Measurements from ENCODE around the gene TUBB4A.
"Not testable (repeated sequence)": the region's sequence is repeated elsewhere in the genome, so short reads cannot be mapped to it uniquely, and the experiment has no call there.

TUBB4A gene

DNA sequence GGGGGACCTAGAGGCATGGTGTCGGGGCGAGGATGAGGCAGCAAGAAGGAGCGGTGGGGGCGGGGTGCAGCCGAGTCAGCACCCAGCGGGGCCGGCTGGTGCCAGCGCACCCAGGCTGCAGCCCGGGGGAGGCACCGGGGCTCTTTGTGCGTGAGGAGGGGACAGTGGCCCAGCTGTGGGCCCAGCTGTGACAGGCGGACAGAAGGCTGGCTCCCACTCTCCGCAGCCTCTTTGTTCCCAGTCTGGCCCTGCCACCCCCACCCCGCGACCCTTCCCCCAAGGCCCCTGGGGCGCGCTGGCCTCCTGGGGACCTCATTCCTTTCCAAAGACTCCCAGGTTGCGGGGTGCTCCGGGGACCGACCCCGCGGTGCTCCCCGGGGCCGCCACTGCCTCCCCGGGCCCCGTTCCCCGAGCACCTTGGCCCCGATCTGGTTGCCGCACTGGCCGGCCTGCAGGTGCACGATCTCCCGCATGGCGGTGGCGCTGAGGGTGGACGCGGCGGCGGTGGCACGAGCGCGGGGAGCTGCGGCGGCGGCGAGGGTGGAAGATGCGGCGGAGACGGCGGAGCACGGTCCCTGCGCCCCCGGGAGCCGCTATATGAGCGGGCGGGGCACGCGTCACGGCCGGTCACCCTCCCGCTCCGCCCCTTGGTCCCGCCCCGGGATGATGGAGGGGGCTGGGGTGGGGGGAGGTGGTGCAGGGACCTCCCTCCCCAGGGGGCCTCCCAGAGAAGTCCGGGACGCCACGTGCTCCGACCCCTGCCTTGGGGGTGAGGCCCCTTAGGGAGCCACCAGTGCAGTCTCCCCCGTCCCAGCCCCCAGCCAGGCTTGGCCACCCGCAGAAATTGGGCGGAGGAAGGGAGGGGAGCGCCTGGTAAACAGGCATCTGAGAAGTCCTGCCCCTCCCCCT, at the start of gene TUBB4A:
TSS of gene TUBB4A (minus strand) at position 570 of the 909 bp plus-strand sequence. CDS start at position 473, 97 bp downstream.
- no peak for FAIRE-seq

DNA sequence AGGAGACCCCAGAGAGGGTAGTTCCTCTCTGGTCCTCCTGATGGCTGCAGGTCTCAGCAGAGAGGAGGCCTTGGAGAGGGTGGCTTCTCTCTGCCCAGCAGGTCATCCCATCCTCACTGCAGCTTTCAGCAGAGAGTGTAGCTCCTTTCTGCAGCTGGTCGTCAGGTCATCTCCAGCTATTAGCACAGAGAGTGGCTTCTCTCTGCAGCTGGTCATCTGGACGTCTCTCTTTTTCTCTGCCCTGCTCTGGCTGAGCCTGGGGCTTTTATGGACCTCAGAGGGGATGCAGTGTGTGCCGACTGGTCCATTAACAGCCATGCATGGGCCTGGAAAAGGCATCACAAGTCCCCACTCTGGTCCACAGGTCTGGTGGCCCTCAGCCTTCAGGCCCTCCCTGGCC, 49.0 kb upstream of the TUBB4A start:
- FAIRE-seq = no peak

DNA sequence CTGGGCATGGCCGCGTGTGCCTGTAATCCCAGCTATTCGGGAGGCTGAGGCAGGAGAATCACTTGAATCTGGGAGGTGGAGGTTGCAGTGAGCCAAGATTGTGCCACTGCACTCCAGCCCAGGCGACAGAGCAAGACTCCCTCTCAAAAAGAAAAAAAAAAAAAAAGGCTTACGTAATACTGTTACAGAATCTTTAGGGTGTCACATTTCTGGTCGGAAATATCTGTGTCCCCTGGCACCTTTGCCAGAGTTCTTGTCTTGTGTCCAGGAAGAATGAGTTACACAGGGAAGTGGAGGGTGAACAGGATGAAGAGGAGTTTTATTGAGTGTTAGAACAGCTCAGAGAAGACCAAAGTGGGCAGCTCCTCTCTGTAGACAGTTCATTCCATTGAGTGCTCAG, 48.6 kb upstream of the TUBB4A start:
- not testable (repeated sequence) for FAIRE-seq

DNA sequence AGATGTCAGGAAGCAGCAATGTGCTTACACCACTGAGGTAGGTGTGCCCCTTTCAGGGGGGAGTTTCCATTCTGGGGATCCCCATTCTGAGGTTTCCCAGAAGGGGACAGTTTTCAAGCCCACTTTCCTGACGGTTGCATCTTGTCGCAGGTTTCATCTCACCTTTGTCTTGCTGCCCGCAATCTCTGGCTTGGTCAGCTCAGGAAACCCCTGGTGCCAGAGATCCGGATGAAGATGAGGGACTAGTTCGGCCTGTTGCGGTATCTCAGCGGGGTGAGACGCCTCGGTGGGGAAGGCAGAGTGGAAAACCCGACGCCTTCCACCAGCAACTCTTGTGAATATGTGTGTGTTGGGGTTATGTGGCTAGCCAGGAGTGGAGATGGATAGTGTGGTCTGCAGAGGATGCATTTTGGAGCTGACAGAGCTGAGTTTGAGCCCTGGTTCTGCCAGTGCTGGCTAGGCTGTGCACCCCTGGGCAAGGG, 41.8 kb upstream of the TUBB4A start:
- no peak for FAIRE-seq

DNA sequence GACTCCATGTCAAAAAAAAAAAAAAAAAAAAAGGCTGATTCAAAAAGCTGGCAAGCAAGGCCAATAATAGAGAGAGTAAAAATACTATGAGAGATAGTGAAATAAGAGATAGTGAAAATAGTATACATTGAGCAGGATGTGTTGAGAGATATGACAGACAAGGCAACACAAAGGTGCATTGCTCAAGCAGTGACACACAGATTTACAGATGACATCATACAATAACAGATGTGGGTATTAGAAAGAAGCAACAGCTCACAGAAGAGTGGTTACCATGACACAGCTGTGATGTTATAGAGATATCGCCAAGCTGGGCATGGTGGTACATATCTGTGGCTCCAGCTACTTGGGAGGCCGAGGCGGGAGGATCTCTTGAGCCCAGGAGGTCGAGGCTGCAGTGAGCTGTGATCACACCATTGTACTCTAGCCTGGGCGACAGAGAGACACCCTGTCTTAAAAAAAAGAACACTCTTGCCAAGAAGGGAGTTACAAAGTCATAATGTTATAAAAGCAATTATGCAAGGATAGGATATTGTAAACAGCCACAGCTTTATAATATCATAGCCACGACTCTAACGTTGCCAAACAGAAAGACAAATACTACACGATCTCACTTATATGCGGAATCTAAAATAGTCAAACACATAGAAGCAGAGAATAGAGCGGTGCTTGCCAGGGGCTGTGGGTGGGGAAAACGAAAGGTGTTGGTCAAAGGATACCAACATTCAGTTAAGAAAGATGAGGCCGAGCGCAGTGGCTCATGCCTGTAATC, 39.0 kb upstream of the TUBB4A start:
- no peak for FAIRE-seq

DNA sequence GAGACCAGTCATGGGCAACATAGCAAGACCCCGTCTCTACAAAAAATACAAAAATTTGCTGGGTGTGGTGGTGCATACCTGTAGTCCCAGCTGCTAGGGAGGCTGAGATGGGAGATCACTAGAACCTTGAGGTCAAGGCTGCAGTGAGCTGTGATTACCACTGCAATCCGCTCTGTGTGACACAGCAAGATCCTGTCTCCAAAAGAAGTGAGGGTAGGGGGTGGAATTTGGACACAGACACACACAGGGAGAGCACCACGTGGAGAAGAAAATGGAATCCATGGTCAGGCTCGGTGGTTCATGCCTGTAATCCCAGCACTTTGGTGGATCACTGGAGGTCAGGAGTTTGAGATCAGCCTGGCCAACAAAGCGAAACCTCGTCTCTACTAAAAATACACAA, 37.4 kb upstream of the TUBB4A start:
- no peak for FAIRE-seq

DNA sequence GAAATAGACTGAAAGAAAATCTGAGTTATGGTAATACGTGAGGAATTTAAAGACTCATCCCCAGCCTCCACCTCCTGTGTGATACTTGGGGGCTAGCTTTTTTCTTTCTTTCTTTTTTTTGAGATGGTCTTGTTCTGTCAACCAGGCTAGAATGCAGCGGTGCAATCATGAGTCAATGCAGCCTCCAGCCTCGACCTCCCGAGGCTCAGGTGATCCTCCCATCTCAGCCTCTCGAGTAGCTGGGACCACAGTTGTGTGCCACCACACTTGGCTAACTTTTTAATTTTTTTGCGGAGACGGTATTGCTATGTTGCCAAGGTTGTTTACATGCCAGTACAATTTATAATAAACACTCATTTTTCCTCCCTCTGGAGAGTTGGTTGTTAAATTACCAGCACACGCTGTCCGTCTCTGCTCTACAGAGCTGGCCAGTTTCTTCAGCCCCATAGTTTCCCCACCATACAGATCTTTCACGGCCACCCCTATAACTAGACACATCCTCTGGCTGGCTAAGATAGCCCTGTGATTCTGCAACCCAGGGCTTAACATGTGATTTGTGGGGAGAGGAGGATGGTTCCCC, 33.5 kb upstream of the TUBB4A start:
- FAIRE-seq = no peak

DNA sequence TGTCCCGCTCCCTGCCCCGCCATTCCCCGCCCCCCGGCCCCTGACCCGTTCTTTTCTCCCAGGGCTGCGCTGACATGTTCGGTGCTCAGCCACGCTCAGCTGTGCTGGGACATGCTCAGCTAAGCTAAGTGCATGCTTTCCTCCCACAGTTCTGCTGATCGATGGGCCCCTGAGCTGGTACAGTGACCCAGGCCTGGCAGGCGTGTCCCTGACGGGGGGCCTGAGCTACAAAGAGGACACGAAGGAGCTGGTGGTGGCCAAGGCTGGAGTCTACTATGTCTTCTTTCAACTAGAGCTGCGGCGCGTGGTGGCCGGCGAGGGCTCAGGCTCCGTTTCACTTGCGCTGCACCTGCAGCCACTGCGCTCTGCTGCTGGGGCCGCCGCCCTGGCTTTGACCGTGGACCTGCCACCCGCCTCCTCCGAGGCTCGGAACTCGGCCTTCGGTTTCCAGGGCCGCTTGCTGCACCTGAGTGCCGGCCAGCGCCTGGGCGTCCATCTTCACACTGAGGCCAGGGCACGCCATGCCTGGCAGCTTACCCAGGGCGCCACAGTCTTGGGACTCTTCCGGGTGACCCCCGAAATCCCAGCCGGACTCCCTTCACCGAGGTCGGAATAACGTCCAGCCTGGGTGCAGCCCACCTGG, 32.5 kb upstream of the TUBB4A start:
- no peak for FAIRE-seq

DNA sequence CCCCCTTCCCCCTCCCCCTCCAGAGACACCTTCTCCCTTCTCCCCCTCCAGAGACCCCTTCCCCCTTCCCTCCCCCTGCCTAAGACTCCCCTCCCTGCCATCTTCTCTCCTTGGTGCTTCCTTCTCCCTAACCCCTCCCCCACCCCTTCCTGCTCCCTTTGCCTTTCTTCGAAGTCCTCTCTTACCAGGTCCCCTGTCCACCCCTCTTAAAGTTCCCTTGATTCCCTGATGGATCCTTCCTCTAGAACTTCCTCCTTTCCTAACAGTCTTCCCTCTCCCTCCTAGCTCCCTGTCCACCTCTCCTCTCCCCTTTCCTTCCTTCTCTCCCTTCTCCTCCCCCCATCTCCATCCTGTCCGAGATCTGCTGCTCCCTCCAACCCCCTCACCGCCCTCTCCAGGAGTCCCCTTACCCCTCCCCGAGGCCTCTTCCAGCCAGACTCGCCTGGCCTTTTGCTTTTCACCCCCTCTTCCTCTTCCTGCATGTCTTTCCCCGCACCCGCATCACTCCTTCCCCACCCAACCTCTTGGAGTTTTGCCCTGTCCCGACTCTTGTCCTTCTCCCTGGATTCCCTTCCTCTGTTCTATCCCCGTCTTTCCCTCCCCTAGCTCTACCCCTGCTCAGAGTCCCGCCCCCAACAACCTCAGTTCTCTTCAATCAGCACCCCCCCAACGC, 31.8 kb upstream of the TUBB4A start:
- no peak for FAIRE-seq

DNA sequence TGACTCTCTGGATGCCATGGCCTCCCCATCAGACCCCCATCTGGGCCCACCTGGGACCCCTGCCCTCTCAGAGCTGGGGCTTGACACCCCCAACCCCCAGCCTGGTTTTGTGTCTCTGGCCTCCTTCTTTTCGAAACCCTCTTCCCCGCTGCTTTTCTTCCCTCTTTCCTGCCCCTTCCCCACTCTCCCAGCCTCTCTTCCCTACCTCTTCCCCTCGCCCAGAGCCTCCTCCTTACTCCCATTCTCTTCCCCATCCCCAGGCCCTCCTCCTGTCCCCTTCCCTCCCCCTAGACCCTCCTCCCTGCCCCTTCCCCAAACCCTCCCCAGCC, 30.9 kb upstream of the TUBB4A start:
- no peak for FAIRE-seq

DNA sequence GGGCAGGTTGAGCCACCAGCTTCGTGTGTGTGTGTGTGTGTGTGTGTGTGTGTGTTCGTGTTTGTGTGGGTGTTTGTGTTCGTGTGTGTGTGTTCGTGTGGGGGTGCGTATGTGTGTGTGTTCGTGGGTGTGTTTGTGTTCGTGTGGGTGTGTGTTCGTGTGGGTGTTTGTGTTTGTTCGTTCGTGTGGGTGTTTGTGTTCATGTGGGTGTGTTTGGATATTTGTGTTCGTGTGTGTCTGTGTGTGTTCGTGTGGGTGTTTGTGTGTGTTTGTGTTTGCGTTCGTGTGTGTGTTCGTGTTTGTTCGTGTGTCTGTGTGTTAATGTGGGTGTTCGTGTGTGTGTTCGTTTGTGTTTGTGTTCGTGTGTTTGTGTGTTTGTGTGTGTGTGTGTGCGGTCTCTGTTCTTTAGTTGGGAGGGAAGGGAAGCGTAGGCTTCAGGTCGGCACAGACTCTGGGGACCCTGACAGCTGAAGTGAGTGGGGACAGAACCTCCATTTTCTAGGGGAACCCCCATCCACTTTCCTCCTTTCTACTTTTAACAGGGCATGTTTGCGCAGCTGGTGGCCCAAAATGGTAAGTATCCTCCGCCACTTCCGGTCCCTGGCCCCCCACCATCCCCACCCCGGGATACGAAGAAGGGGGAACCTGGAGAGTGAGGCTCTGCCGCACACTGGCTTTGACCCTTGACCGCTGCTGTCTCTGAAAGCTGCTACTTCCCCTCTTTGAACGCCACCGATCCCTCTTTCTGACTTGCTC, 30.3 kb upstream of the TUBB4A start:
- no peak for FAIRE-seq

DNA sequence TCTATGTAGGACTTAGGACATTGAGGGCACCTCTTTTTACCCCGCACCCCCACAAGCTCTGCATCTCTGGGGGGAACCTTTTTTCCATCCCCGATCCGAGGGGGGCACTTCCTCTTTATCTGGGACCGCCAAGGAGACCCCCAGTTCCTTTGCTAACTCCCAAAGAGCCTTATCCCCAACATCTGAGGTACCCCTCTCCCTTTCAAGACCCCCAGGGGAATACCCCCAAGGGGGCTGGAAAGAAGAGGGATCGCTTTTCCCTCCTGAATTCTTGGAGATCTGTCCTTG, 29.8 kb upstream of the TUBB4A start:
- no peak for FAIRE-seq

DNA sequence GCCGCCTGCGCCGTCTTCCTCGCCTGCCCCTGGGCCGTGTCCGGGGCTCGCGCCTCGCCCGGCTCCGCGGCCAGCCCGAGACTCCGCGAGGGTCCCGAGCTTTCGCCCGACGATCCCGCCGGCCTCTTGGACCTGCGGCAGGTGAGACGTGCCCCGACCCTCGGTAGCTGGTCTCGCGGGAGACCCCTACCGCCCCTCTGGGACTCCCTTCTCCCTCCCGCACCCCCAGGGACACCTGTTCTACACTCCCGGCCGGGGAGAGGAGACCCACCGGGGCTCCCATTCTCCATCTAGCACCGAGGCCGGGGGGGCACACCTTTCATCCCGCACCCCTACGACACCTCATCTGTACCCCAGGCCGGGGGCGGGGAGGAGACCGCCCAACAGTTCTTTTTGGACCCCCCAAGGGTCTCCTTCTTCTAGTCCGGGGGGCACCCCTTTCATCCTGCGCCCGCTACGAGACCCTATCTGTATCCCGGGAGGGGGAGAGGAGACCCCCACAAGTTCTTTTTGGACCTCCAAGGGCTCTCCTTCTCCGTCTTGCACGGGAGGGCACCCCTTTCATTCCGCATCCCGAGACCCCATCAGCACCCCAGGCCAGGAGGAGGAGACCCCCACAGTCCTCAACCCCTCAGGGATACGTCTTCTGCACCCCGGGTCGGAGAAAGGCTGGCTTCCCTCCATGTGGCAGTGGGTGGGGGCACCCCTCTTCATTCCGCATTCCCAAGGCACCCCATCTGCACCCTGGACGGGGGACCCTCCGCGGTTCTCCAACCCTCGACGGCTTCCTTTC, 29.2 kb upstream of the TUBB4A start:
- no peak for FAIRE-seq

DNA sequence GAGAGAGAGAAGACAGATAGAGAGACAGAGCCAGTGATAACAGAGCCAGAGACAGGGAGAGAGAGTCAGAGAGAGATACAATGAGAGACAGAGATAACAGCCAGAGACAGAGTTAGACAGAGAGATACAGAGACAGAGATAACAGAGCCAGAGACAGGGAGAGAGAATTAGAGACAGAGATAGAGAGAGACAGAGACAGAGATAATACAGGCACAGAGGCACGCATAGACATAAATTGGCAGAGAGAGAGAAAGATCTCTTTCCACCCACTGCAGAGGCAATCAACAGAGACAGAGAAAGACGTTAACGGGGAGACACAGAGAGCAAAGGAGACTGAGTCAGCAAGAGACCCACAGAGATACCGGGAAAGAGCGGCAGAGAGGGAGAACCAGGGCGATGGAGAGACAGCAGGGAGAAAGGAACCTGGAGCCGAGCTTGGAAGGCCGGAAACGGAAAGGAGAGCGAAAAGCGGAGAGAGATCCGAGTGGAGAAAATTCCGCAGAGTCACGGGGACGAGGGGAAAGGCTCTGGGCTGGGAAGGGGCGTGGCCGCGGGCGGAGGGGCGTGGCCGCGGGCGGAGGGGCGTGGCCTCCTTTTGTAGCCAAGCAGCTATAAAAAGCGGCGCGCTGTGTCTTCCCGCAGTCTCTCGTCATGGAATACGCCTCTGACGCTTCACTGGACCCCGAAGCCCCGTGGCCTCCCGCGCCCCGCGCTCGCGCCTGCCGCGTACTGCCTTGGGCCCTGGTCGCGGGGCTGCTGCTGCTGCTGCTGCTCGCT, 28.5 kb upstream of the TUBB4A start, which contains the start of gene TNFSF9:
TSS of gene TNFSF9 (plus strand) at position 641 of the 777 bp plus-strand sequence. CDS start at position 652, 11 bp downstream.
- no peak for FAIRE-seq

DNA sequence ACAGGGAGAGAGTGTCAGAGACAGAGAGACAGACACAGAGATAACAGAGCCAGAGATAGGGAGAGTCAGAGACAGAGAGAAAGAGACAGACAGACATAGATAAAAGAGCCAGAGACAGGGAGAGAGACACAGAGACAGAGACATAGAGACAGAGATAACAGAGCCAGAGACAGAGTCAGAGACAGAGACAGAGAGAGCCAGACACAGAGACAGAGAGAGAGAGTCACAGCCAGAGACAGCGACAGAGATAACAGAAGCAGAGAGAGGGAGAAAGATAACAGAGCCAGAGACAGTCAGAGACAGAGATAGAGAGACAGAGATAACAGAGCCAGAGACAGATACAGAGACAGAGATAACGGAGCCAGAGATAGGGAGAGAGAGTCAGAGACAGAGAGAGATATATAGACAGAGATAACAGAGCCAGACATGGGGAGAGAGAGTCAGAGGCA, 27.9 kb upstream of the TUBB4A start:
- no peak for FAIRE-seq

DNA sequence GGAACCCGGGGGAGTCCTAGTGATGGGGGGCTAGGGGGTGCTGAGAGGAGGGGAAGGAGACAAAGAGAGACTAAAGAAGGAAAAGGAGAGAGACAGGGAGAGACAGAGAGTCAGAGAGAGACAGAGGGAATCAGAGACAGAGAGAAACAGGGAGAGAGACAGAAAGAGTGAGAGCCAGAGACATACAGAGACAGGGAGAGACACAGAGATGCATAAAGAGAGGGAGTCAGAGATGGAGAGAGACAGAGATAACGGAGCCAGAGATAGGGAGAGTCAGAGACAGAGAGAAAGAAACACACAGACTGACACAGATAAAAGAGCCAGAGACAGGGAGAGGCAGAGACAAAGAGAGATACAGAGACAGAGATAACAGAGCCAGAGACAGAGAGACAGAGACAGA, 27.2 kb upstream of the TUBB4A start:
- no peak for FAIRE-seq

DNA sequence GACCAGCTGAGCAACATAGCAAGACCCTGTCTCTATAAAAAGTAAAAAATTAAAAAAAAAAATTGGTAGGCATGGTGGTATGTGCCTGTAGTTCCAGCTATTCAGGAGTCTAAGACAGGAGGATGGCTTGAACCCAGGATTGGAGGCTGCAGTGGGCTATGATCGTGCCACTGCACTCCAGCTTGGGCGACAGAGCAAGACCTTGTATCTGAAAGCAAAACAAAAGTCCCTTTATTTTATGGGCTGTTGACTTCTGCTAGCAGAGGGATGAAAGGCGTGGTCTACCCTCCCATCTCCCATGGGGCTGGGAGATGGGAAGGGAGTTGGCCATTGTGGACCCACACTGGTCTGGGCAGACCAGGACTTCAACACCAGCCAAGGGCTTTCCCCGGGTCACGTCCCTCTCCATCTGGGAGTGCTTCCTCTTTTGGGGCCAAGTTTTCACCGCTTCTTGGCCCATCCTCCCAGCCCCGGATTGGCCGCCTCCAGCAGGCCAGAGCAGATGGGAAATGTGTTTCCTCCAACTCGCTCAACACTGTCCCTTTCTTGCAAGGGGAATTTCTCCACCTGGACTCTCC, 26.5 kb upstream of the TUBB4A start:
- no peak for FAIRE-seq

DNA sequence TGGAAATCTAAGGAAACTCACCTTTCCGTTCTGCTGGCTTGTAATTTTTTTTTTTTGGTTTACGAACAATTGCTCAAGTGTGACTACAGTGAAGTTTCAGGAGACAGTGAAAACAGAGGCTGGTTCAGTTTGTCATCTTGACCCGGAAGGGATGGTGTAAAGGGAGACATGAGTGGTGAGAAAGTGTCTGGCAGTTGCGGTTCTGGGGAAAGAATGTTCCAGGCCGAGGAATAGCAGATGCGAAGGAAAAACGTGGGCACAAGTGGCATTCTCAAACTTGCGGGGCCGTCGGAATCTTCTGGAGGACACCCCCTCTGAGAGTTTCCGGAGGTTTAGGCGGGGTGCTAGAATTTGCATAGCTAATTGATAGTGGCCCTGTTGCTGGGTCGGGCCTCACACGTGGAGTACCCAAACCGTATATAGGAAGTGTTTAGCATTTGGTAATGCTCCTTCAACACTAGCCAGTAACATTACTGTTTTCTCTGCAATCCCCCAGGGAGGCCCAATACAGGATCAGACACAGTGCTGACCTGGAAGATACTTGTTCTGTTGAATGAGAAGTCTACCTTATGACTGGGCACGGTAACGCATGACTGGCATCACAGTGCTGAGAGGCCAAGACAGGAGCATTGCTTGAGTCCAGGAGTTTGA, 25.9 kb upstream of the TUBB4A start:
- FAIRE-seq = no peak

DNA sequence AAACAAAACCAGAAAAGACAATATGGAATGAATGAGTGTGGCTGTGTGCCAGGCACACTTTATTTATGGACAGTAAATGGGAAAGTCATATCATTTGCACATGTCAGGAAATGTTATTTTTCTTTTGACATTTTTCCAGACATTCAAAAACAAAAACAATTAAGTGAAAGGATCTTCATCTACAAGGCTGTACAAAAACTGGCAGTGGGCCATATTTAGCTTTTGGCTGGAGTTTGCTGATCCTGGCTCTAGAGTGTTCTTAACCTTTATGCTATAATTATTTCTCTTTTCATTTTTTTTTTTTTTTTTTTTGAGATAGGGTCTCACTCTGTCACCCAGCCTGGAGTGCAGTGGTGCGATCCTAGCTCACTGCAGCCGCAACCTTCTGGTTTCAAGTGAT, 22.2 kb upstream of the TUBB4A start:
- FAIRE-seq = peak; percentile 4
